Mammary epithelial cell (primary cell): ENCODE data around the gene ST8SIA5.

Experiments
- EZH2 ChIP-seq: IDR thresholded peaks from 2 replicates; pipeline ENCODE4 v1.6.1; 2012; ENCODE audit warnings: low read length, inconsistent platforms, borderline replicate concordance
- TF ChIP-seq, protein P1 (sequence below), 2 donors: IDR thresholded peaks in 1 of 2; conservative IDR thresholded peaks in 1 of 2; 2 replicates each; pipeline ENCODE4 v1.5.1; 2011 to 2012; ENCODE audit warnings: inconsistent platforms in 2 of 2, low read length in 2 of 2, mild to moderate bottlenecking in 2 of 2, control low read depth in 1 of 2, low read depth in 1 of 2; ENCODE audit not compliant: insufficient read depth in 1 of 2; ENCODE audit errors: extremely low read depth in 1 of 2

DNA sequence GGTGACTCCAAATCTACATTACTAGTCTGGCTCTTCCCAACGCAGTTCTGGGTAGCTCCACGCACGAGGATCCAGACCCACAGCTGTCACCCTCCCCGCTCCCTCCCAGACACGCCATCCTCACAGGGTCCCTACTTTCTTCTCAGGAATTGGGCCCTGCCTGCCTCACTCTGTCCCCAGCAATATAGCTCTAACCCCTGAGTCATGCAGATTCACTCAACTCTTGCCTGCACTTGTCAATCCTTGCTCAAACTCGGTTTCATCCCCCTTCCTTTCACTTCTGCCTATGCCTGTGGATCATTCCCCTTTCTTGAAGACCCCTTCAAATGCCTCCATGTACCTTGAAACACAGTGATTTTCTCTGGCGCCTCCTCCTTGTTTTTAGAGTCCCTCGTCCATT, 5.0 kb downstream of the ST8SIA5 start:
- TF ChIP-seq, protein P1, sequence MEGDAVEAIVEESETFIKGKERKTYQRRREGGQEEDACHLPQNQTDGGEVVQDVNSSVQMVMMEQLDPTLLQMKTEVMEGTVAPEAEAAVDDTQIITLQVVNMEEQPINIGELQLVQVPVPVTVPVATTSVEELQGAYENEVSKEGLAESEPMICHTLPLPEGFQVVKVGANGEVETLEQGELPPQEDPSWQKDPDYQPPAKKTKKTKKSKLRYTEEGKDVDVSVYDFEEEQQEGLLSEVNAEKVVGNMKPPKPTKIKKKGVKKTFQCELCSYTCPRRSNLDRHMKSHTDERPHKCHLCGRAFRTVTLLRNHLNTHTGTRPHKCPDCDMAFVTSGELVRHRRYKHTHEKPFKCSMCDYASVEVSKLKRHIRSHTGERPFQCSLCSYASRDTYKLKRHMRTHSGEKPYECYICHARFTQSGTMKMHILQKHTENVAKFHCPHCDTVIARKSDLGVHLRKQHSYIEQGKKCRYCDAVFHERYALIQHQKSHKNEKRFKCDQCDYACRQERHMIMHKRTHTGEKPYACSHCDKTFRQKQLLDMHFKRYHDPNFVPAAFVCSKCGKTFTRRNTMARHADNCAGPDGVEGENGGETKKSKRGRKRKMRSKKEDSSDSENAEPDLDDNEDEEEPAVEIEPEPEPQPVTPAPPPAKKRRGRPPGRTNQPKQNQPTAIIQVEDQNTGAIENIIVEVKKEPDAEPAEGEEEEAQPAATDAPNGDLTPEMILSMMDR (conservative IDR thresholded peaks at IDR 0.05 in 1 of 2, IDR thresholded peaks at IDR 0.05 in 1 of 2; ENCODE audit: extremely low read depth in 1 of 2, insufficient read depth in 1 of 2, low read depth in 1 of 2, low read length in 2 of 2) = no peak
- TF ChIP-seq EZH2 = no peak
